ENCODE data around the gene PNRC2. TPM values are rescaled to one million over a fixed set of nuclear protein-coding genes. Genes with fewer than 3 reads are reported as not detected.

The PNRC2 gene
- total RNA-seq, 4 donors from 2014 or later = 65.0 to 84.6 (median 80.0) TPM

DNA sequence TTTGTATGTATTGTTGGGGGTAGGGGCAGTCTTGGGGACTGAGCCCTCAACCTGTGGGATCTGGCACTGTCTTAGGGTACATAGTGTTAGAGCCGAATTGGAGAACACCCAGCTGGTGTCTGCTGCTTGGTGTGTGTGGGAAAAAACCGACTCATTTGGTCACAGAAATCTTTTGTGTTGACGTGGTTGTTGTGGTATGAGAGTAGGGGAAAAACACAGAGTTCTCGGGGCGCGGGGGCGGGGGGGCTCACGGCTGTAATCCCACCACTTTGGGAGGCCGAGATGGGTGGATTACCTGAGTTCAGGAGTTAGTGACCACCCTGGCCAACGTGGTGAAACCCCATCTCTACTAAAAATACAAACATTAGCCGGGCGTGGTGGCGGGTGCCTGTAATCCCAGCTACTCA, 35.8 kb downstream of the PNRC2 start:
- DNase-seq (ENCODE audit: low spot score in 2 of 2) = no peak
- intact Hi-C loops (cut with DNase I; ENCODE audit: low total_unique reads) = no loop called here
- 88 to 91% methylated on average over 13 of the region's 13 CpGs for WGBS, 2 donors
- no peak for TF ChIP-seq POLR2A (IDR thresholded peaks at IDR 0.05)
- no peak for TF ChIP-seq CTCF (IDR thresholded peaks at IDR 0.05)
- H3K4me3 ChIP-seq (ENCODE audit: low read depth, poor library complexity, severe bottlenecking) = no peak overlapping the region

- intact Hi-C loops (cut with DNase I; ENCODE audit: low total_unique reads) = no loop called here
- 86 to 90% methylated on average over 10 of the region's 10 CpGs for WGBS, 2 donors
- no peak for DNase-seq (ENCODE audit: low spot score in 2 of 2)
- TF ChIP-seq POLR2A (IDR thresholded peaks at IDR 0.05) (no peak), CTCF (IDR thresholded peaks at IDR 0.05) (no peak)
- H3K4me3 ChIP-seq (ENCODE audit: low read depth, poor library complexity, severe bottlenecking) = no peak overlapping the region
Measured at GRCh38 chr1:23996700-23997229, 37.1 kb downstream of the PNRC2 start.

GRCh38 chr1:23997812-23998211, 38.2 kb downstream of the PNRC2 start:
- DNase-seq (ENCODE audit: low spot score in 2 of 2) = no peak
- H3K4me3 ChIP-seq (ENCODE audit: low read depth, poor library complexity, severe bottlenecking) = no peak overlapping the region
- intact Hi-C loops (cut with DNase I; ENCODE audit: low total_unique reads) = no loop called here
- no peak for TF ChIP-seq CTCF (IDR thresholded peaks at IDR 0.05)
- no peak for TF ChIP-seq POLR2A (IDR thresholded peaks at IDR 0.05)
- 70 to 80% methylated on average over 1 of the region's 1 CpG for WGBS, 2 donors

DNA sequence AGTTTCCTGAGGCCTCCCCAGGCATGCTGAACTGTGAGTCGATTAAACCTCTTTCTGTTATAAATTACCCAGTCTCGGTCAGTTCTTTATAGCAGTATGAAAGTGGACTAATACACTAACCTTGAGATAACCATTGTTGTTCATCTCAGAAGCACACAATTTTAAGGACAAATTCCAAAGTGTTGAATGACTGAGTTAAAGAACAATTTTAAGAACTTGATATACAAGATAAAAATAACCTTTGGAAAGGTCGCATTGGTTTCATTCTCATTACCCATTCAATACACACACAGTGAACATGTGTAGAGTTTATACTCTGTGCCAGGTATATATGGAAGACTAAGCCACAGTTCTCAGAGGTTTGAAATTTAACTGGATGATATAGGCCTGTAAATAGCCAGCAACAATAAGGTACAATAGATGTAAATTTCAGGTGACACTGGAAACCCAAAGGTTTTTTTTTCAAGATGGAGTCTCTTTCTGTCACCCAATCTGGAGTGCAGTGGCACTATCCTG, 39.6 kb downstream of the PNRC2 start:
- H3K4me3 ChIP-seq (ENCODE audit: low read depth, poor library complexity, severe bottlenecking) = no peak overlapping the region
- DNase-seq (ENCODE audit: low spot score in 2 of 2) = no peak
- WGBS, 2 donors = 79 to 84% methylated on average over 3 of the region's 3 CpGs
- intact Hi-C loops (cut with DNase I; ENCODE audit: low total_unique reads) = no loop called here
- TF ChIP-seq POLR2A (IDR thresholded peaks at IDR 0.05) = no peak
- no peak for TF ChIP-seq CTCF (IDR thresholded peaks at IDR 0.05)

- intact Hi-C loops (cut with DNase I; ENCODE audit: low total_unique reads) = no loop called here
- WGBS, 2 donors = 82 to 86% methylated on average over 2 of the region's 2 CpGs
- H3K4me3 ChIP-seq (ENCODE audit: low read depth, poor library complexity, severe bottlenecking) = no peak overlapping the region
Measured at GRCh38 chr1:24002695-24003094, 43.1 kb downstream of the PNRC2 start.

More at GRCh38 chr1:24002695-24003094, 43.1 kb downstream of the PNRC2 start:
- DNase-seq (ENCODE audit: low spot score in 2 of 2) = no peak
- TF ChIP-seq POLR2A (IDR thresholded peaks at IDR 0.05) (no peak), CTCF (IDR thresholded peaks at IDR 0.05) (no peak)

Measured in lower leg skin (tissue), 4 donors.